SU-DHL-6 (cell line): Measurements from ENCODE around the gene KCNN1.

Source experiments
- CTCF ChIP-seq: fragments of 200-600 bp; sonication (generic); IDR thresholded peaks from one replicate; pipeline ENCODE4 v1.5.1; 2017; ENCODE audit warnings: antibody characterized with exemption, mild to moderate bottlenecking, low read length, moderate library complexity; ENCODE audit not compliant: insufficient read depth, poor library complexity, severe bottlenecking
- EZH2phosphoT487 ChIP-seq: fragments of 200-600 bp; sonication (generic), shearing (Covaris generic); conservative IDR thresholded peaks from 2 replicates; pipeline ENCODE4 v1.6.1; 2018; ENCODE audit warnings: mild to moderate bottlenecking, antibody characterized with exemption, low read length, moderate library complexity, mixed read lengths

DNA sequence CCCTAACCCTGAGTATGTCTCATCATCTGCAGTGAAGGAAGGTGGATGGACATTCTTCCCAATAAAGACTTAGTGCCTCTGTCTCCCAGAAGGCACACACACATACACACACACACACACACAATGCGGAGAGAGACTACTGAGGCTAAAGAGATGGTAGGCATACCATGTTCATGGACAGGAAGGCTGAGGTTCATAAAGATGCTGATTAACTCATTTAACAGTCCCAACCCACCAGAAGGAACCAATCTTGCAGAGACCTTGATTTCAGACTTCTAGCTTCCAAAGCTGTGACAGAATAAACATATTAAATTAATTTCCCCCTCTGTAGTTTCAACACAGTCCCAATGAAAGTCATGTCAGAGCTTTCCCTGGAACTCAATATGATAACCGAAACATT lies 74.1 kb downstream of the KCNN1 start:
- no peak for TF ChIP-seq CTCF
- no peak for TF ChIP-seq EZH2phosphoT487
